GM18526 (cell line): Measurements from ENCODE around the gene CPS1.

ENCODE experiments used
- POLR2A ChIP-seq: IDR thresholded peaks from 3 replicates; pipeline ENCODE4 v1.6.1; 2011; ENCODE audit not compliant: insufficient read length; ENCODE audit errors: extremely low read depth

CPS1 gene

DNA sequence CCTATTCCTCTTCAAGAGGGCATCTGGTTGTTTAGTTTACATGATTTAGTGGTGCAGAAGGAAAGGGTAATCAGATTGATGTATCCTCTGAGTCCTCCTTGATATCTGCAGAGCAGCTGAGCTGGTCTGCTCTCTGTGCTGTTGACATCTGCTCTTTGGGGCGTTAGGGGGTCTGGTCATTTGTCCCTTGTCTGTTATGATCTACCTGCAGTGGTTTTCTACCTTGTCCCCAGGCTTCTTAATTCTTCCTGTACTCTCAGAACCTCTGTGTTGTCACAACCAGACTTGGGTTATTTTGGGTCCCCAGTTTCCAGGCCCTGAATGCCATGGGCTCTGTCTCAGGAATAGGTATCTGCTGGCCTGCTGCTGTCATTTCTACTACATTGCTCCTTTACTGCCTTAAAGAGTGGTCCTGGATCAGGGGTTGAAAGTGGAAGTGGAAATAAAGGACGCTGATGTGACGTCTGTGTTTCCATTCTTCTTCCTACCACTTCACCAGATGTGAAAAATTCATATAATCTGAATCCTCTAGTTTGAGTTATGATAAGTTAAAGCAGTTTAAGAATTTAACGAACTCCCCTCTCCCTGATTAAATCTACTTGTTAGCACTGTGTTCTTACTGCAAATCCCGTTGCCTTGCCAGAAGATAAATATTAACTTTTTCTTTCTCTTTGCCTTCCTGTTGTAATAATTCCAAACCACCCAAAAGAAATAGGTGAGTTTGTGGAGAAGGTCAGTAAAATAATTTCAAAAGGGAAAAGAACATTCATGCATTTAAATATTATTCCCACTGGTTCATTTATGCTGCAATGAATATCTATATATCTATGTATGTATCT, 16.6 kb upstream of the CPS1 start:
- no peak for TF ChIP-seq POLR2A

GRCh38 chr2:210540471-210540870, 15.9 kb upstream of the CPS1 start:
- TF ChIP-seq POLR2A = no peak

GRCh38 chr2:210540900-210541289, 15.5 kb upstream of the CPS1 start:
- no peak for TF ChIP-seq POLR2A

DNA sequence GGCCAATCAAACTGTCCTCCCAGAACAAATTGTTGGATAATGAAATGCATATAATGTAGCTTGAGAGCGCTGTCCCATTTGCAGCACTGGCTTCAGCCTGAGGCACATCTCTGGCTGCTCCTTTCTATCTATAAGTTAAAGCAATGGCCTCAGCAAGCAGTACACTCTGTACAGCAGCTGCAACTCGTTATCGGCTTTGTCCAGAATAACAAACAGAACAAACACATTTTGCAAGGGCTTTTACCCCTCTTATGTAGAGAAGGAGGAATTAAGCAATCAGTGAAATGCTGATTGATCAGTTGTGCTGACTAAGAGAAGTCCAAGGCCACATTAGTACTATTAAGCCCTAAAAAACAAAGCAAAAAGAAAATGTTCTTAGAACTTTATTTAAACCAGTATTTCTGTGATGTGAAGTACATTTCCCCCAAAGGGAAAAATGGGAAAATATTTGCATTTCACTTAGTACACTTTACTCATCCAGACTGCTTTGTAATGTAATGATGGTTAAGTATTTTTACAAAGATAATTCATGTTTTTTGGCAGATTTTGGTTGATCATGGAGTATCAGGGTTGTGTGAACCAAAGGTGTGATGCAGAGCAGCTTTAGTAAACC, 15.0 kb upstream of the CPS1 start:
- TF ChIP-seq POLR2A = no peak

DNA sequence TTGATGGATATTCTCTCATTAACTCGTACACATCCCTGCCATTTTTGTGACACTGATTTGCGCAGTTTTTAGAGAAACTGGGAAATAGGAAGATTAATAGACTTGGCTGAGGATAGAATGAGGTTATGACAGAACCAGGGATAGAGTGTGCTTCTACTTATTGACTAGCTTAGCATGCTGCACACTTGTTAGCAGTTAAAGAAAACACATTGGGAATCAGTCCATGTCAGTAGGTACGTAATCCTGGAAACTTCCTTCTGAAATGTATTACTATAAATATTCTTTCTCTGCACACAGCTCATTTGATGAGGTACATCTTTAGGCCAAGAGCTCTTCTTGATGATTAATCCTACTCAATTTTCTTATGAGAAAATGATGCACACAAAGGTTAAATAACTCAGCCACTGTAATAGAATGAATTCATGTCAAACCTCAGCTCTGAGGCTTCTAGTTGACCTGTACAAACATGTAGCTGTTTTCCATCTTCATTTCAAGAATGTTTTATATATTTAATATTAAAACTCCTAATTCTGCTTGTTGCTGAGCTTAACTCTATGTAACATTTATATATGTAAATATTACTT, 12.3 kb upstream of the CPS1 start:
- no peak for TF ChIP-seq POLR2A

DNA sequence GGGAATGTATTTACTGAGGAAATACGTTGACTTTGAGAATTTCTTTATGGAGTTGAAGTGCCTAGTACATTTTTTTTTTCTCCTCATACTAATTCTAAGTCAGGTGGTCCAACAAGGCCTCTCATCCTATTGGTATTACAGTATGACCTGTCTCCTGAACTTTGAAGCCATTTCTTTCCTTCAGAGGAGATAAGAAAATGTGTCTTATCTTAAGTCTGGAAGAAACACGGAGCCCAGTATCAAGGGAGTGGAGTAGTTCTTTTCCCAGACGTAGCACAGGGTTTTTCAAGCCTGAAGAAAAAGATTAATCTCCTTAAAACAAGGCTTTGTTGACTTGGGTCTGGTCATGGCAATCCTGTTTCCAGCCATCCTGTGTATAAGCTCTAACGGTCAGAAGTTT, 11.6 kb upstream of the CPS1 start:
- TF ChIP-seq POLR2A = no peak

- no peak for TF ChIP-seq POLR2A
Observed at GRCh38 chr2:210546424-210547208, 9.8 kb upstream of the CPS1 start.

DNA sequence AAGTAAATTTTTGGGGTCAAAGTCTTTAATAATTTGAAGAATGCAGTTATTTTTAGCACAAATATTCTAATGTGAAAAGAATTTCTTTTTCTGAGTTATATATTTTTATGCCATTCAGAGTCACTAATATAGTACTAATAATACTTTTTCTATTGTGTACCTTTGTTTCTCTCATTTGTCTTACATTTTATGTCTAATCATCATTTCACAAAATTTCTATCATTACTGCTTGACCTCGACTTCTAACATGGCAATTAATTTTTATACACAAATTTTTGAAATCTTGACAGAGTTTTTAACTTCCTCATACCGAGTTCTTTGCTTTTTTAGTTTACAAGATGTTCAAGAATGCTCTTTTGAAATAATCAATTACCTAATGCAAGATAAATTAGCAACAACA, 8.4 kb upstream of the CPS1 start:
- TF ChIP-seq POLR2A = no peak

DNA sequence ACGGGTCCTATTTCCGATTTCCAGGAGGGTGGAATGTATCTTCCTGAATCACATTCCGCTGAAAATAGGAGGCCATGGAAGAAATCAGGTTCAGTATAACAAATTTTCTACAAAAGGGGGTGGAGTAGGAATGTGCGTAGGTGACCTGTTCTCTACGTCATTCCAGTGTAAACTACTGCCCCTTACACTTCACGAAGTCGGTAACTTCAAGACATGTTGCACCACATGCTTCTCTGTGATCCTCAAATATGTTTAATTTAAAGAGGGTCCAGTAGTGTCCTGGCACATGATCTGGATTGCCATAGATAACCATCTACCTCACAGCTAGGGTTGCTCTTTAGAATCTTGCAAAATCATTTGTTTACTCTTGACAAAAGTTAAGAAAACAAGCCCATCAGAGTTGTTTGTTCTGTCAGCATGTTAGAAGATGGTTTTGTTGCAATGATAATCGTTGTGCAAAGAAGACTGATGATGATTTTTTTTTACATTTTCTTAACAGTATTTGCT, 7.5 kb upstream of the CPS1 start:
- no peak for TF ChIP-seq POLR2A

DNA sequence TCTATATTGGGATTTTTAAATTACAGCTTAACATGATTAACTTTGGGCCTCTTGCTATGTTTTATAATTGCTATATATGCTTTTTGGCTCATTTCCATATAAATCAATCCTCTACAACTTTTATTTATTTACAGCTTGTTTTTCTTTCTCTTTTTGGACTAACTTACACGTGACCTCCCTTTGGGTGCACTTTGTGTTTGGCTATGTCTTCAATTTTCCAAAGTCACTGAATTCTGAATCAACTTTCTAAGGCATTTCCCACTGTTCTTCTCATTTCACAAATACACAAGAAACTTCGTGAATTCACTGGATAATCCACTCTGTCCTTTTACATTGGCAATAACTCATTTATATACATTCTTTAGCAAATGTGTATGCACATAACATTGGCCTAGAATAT, 5.4 kb upstream of the CPS1 start:
- no peak for TF ChIP-seq POLR2A

GRCh38 chr2:210553373-210553772, 3.0 kb upstream of the CPS1 start:
- TF ChIP-seq POLR2A = no peak

GRCh38 chr2:210555555-210555954, 844 bp upstream of the CPS1 start:
- no peak for TF ChIP-seq POLR2A

GRCh38 chr2:210557721-210558120, 1.3 kb downstream of the CPS1 start:
- TF ChIP-seq POLR2A = no peak

- TF ChIP-seq POLR2A = no peak
Observed at GRCh38 chr2:210558708-210559107, 2.3 kb downstream of the CPS1 start.

GRCh38 chr2:210559182-210559581, 2.8 kb downstream of the CPS1 start:
- no peak for TF ChIP-seq POLR2A
